NCI-H1436 treated with DMSO at 0.1 percent for 48 hours (cell line): ENCODE data around the gene TMEM150C.
"Not testable (repeated sequence)": the region's sequence is repeated elsewhere in the genome, so short reads cannot be mapped to it uniquely, and the experiment has no call there.

ENCODE experiments used
- DNase-seq: peaks from one replicate; lab custom pipeline; 2025; lab: John Stamatoyannopoulos, UW

The TMEM150C gene

GRCh38 chr4:82515705-82516104 lies 46.1 kb downstream of the TMEM150C start:
- DNase-seq: no peak

- DNase-seq: no peak
These were observed 48.4 kb downstream of the TMEM150C start for GRCh38 chr4:82513382-82513781.

GRCh38 chr4:82510216-82510615 lies 51.6 kb downstream of the TMEM150C start:
- no peak for DNase-seq

GRCh38 chr4:82508806-82509428 lies 52.9 kb downstream of the TMEM150C start:
- no peak for DNase-seq

GRCh38 chr4:82508011-82508410 lies 53.8 kb downstream of the TMEM150C start:
- no peak for DNase-seq

GRCh38 chr4:82501154-82501442 lies 60.7 kb downstream of the TMEM150C start:
- no peak for DNase-seq

- peak; percentile 99 for DNase-seq
These were observed 61.2 kb downstream of the TMEM150C start for GRCh38 chr4:82500435-82501153.

GRCh38 chr4:82499738-82500434 lies 61.9 kb downstream of the TMEM150C start:
- DNase-seq: peak; percentile 19

- DNase-seq: no peak
These were observed 65.4 kb downstream of the TMEM150C start for GRCh38 chr4:82496349-82496748.

GRCh38 chr4:82495666-82496065 lies 66.1 kb downstream of the TMEM150C start:
- no peak for DNase-seq

- DNase-seq: no peak
These were observed 67.9 kb downstream of the TMEM150C start for GRCh38 chr4:82493721-82494425.

- DNase-seq: peak; percentile 62
These were observed 70.4 kb downstream of the TMEM150C start for GRCh38 chr4:82491251-82491960.

GRCh38 chr4:82489987-82490386 lies 71.8 kb downstream of the TMEM150C start:
- DNase-seq: no peak

GRCh38 chr4:82489076-82489475 lies 72.7 kb downstream of the TMEM150C start:
- DNase-seq: no peak

GRCh38 chr4:82484996-82485783 lies 76.6 kb downstream of the TMEM150C start:
- no peak for DNase-seq

- no peak for DNase-seq
These were observed 79.4 kb downstream of the TMEM150C start for GRCh38 chr4:82482387-82482786.

- DNase-seq: no peak
These were observed 80.3 kb downstream of the TMEM150C start for GRCh38 chr4:82481506-82481840.

- DNase-seq: no peak
These were observed 80.8 kb downstream of the TMEM150C start for GRCh38 chr4:82480771-82481505.

- no peak for DNase-seq
These were observed 82.2 kb downstream of the TMEM150C start for GRCh38 chr4:82479562-82479961.

- not testable (repeated sequence) for DNase-seq
These were observed 84.3 kb downstream of the TMEM150C start for GRCh38 chr4:82477469-82477868.

- DNase-seq: not testable (repeated sequence)
These were observed 85.9 kb downstream of the TMEM150C start for GRCh38 chr4:82475931-82476330.
